ENCODE results near the gene OR2T35.

Gene OR2T35

GRCh38 chr1:248592655-248593054 lies 52.4 kb downstream of the OR2T35 start:
- no peak overlapping the region for H3K27ac ChIP-seq
- ChIA-PET CTCF (no interaction called here), POLR2A (ENCODE audit: low non-redundant PET) (no interaction called here)
- no peak for TF ChIP-seq CTCF (conservative IDR thresholded peaks at IDR 0.05; ENCODE audit: low read depth)
- DNase-seq (ENCODE audit: low spot score) = no peak

- no peak overlapping the region for H3K27ac ChIP-seq
- POLR2A ChIA-PET (ENCODE audit: low non-redundant PET) = no interaction called here
- no peak for DNase-seq (ENCODE audit: low spot score)
- CTCF ChIA-PET = interaction anchor here (0.7 kb wide), 1 partner anchor 10 kb away, joined by 3 read pairs; no protein-coding TSS in a partner anchor
- TF ChIP-seq CTCF (conservative IDR thresholded peaks at IDR 0.05; ENCODE audit: low read depth) = no peak
These were observed 55.0 kb downstream of the OR2T35 start for GRCh38 chr1:248590055-248590454.

- CTCF ChIA-PET = no interaction called here
- no peak overlapping the region for H3K27ac ChIP-seq
- POLR2A ChIA-PET (ENCODE audit: low non-redundant PET) = no interaction called here
- no peak for TF ChIP-seq CTCF (conservative IDR thresholded peaks at IDR 0.05; ENCODE audit: low read depth)
- DNase-seq (ENCODE audit: low spot score) = no peak
These were observed 55.7 kb downstream of the OR2T35 start for GRCh38 chr1:248589334-248589733.
